Fibroblast of peridontal ligament (primary cell): ENCODE results near the gene XIRP2.
"Not testable (repeated sequence)": the region's sequence is repeated elsewhere in the genome, so short reads cannot be mapped to it uniquely, and the experiment has no call there.

Source experiments
- DNase-seq: peaks from one replicate; pipeline ENCODE4 v3.0.0-alpha.2; 2010; ENCODE audit errors: extremely low read depth

XIRP2 gene

DNA sequence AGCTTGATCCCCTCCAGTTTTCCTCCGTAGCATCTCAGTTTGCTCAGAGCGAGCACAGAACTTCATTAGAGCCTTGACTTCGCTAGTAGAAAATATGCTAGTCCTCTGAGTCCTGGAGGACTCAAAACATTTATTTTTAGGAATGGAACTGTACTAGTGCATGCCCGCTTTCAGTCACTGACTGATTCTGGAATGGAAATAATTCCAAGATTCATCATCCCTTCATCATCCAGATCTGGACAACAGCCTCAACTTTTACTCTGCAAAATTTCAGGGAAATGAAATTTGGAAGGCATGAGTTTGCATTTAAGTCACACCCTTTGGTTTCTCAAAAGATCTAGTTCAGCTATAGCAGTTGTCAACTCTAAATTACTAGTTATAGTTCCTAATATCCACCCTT, 304.6 kb downstream of the XIRP2 start:
- peak; percentile 86 for DNase-seq

DNA sequence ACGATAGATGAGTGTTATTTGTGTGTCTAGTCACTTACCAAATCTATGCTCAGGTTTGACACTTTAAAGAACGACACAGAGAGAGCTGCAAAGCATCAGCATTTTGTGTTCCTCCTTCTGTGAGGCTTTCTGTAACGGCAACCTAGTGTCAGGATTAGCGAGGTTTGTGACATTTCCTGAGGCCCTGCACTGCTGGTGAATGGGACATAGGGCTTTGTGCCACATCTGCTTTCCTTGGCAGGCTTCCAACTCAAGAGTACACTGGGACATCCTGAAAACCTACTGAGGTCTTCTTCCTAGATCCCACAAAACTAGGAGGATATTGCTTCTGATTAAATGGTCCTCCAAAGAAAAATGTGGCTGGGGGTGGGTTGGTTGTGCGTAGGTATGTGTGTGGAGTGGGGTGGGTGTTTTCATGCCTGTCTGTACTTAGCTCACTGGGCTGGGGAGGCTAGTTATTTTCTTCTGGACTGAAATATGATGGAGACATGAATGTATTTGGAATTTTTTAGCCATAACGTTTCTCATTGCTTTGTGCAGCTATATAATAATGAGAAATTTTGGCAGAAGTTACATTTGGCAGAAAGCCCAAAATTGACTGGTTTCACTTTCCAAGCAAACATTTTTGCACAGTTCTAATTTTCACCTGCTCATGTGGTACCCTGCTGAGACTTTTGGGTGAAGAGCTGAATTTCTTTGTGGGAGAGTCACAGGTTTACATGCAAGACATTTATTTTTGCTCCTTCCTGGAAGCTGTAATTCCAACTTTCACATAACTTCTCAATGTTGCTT, 308.4 kb downstream of the XIRP2 start:
- DNase-seq: peak; percentile 82

DNA sequence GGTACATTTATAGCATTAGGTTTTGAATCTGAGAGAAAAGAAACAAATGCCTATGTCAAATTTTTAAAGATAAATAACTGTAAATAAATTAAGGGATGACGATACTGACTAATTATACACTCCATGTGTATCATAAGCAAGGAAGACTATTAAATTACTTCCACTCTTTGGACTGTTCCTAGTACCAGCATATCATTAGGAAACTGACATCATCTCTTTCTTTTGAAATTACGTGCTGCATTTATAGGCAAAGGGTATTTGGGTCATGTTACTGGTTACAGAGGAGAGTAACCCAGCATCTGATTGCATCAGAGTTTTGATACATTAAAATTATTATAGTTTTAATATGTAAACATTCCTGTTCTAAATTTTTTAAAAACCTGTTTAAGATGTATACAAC, 309.7 kb downstream of the XIRP2 start:
- no peak for DNase-seq

DNA sequence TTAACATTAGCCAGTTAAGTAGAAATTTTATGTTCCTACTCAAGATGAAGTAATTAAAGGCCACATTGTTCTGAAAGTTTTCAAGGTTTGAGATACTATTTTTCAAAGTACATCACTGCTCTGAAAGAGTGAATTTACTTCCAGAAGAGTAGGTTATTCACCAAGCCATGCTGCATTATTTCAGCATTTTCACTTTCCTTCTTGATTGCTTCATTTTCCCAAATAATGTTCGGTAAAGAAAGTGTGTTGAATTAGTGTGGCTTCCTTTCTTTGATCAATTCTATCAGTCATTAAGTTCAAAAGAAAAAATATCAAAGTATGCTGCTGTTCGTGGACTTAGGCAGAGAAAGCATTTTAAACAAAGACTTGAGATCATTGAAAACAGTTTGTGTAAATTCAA, 310.3 kb downstream of the XIRP2 start:
- no peak for DNase-seq

DNA sequence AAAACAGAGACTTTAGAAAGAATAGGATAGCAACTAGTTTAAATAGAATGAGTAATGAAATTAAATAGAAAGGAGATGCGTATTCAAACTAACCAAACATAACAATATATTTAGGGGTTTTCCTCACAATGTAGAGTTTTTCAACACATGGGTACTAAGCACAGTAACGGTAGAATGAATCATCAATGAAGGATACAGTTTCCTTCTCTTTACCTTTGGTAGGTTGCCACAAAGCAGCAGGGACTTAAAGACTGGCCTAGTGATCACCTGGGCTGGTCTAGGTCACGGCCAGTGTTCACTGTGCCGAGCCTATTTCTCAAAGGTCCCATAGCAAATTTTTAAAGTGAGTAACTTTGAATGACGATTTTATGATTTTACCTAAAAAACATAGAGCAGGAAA, 311.7 kb downstream of the XIRP2 start:
- DNase-seq: no peak

DNA sequence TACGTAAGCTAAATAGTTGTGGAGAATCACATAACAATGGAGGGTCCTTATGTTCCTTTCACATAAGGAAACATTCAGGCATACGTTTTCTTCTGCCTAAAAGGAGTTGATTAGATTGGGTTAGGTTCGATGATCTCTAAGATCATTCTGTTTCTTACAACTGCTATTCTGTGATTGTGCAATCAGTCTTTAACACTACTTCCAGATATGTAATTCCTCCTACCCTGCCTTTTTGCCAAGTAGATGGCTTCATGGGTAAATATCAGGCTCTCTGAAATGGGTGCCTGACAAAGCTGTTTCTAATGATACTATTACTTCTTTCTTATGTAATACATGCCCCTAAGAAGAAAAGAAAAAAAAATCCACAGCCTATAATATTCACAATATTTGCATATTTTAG, 321.5 kb downstream of the XIRP2 start:
- DNase-seq: peak; percentile 79

DNA sequence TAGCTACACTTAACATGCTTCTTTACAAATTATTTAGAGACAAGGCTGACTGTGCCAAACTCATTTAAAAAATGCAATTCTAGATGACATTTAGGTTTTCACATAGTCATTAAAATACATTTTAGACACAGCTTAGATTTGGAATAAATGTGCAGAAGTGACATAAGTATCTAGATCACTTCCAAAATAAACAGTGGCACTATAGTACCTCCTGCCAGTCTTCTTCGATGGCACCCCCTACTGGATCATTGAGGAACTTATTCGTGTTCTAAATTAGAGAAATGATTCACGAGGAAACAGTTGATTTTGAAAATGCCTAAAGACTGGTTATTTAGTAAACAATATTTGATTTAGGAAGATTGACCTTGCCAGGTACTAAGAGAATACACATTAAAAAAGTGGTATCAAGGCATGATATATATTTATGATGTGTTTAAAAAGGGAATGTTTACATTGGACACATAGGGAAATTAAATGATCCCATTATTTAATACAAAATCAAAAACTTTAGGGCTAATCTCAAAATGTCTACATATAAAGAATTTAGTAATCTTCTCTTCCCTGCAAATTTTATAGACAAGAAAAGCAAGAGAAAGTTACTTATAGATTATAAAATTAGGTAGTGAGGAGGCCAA, 323.9 kb downstream of the XIRP2 start:
- peak; percentile 80 for DNase-seq

DNA sequence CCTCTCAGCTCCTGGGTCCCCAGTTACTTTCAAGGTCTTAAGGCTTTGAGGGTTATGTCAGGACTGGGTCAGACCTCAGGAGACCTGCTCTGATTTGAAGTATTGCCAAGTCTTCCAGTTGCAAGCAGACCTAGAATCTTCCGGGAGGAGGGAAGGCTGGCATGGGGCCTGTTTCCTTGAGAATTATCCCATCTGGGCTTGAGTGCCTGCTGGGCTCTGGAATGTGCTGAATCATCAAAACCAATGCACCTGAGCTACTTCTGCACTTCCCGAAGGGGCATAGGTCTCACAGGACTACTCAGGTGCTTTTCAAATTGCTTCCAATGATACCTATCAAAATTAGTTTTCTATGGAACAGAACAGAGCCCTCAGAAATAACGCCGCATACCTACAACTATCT, 327.3 kb downstream of the XIRP2 start:
- no peak for DNase-seq

DNA sequence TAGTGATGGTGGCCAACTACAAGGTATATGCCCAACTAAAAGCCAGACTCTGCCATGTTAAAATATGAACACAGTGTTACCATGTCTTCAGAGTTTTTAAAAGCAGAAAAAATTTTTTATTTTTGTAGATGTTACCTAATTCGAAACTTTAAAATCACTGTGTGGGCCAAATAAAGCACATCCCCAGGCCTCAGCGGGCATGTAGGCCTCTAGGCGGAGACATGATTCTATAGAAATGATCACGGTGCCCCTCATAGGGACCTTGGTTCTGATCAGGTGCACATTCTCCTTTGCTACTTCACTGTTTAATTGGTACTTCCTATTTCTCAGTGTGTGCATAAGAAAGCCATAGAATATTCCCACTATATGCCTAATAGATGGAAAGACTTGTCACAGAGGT, 349.2 kb downstream of the XIRP2 start:
- DNase-seq: no peak

DNA sequence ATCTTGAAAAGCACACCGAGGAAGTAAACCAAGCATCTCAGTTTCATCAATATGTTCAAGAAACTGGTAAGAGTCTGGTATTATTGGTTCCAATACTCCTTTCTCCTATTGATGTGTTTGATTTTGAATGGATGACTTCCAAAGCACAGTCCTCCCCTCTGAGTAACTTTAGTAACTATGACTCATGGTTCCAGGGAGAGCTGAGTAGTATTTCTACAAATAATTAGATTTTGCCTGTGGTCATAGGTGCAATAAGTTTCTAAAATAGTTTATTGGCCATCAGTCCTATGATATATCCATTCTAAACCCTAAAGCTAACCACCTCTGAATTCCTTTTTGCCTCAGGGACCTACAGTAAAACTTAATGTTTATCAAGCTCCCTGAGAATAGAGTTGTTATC, 352.4 kb downstream of the XIRP2 start:
- DNase-seq: peak; percentile 5

DNA sequence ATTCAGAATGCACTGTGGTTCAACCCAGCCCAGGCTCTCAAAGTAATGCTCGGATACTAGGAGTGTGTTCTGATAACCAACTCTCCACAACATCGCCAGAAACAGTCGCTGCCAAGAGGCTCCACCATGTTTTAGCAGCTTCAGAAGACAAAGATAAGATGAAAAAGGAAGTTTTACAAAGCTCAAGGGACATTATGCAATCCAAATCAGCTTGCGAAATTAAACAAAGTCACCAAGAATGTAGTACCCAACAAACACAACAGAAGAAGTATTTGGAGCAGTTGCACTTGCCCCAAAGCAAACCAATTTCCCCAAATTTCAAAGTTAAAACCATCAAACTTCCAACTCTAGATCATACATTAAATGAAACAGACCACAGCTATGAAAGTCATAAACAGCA, 360.9 kb downstream of the XIRP2 start:
- no peak for DNase-seq

DNA sequence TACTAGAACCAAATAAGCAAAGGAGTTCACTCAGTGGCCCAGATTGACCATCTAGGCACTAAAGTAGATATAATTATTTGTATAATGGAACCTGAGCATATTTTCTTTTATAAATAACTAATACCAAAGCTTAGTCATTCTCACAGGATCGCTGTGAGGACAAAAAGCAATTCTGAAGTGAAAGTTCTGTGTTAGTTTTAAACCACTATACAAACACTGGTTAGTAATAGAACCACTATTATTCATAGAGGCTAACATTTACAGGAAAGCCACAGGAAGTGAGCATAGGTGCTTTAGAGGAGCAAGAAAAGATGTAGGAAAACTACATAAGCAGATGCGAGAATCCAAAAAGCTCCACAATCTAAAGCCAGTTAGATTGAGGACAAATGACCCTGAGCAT, 364.7 kb downstream of the XIRP2 start:
- no peak for DNase-seq

DNA sequence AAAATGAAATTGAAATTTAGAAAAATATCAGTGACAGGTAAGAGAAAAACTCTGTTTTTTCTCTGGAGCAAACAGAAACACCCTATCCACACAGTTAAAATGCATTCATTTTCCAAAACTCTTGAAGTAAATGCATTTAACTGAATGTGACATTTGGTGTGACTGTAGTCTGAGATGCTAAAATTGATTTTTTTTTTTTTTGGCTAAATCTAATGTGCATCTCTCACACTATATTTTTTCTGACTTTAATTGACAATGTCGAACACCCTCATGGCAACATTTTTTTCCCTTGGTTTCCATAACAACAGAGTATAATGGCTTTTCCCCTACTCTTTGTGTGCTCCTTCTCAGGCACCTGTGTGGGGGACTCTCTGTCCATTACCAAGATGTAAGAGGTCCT, 366.4 kb downstream of the XIRP2 start:
- DNase-seq: no peak

DNA sequence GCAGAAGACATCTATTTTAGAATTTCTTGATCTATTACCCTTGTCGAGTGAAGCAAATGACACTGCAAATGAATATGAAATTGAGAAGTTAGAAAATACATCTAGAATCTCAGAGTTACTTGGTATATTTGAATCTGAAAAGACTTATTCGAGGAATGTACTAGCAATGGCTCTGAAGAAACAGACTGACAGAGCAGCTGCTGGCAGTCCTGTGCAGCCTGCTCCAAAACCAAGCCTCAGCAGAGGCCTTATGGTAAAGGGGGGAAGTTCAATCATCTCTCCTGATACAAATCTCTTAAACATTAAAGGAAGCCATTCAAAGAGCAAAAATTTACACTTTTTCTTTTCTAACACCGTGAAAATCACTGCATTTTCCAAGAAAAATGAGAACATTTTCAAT, 370.4 kb downstream of the XIRP2 start:
- no peak for DNase-seq

DNA sequence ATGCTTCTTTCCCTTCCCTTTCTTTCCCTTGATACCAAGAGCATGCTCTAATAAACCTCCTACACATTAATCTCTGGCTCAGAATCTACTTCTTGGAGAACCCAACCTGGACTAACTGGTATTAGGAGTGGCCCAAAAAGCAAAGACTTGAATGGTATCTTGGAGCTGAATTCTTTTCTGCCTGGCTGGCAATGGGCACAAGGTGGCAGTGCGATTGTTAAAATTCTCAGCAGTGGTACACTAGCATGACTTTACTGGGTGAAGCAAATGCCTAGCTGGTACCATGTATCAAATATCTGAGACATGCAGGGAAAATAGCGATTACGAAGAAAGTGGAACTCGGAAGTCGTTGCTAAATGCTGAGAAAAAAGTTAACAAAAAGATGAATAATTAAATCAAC, 376.1 kb downstream of the XIRP2 start:
- DNase-seq: peak; percentile 24

DNA sequence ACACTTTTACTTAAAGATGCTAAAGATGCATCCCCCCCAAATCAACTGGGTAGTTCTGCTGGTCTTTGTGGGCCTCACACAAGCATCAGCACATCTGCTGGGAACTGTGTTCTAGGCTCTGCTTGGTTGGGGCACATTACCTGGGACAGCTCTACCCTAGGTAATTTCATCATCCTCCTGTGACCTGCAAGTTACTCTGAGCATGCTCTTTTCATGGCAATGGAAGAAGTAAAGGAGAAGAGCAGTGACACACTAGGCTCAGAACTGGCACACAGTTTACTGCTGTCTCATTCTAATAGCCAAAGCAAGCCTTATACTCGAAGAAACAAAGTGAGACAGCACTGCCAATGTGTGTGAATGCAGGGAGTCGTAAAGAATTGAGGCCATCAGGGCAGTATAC, 376.7 kb downstream of the XIRP2 start:
- no peak for DNase-seq

DNA sequence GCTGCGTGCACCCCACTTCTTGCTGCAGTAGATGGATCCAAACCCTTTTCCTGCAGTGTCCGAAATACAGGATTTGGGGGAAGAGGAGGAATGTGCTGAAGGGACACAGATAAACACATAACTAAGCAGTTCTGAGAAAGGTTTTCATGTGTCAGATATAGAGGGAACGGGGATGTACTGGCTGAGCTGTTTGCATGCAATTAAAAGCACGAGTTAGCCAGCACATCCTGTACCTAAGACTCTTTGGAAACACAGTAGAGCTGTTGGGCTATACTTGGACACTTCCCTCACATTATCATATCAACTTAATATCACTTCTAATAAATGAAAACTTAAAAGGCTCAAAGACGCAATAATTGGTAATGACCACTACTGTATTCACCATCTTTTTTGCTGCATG, 377.4 kb downstream of the XIRP2 start:
- DNase-seq: no peak

DNA sequence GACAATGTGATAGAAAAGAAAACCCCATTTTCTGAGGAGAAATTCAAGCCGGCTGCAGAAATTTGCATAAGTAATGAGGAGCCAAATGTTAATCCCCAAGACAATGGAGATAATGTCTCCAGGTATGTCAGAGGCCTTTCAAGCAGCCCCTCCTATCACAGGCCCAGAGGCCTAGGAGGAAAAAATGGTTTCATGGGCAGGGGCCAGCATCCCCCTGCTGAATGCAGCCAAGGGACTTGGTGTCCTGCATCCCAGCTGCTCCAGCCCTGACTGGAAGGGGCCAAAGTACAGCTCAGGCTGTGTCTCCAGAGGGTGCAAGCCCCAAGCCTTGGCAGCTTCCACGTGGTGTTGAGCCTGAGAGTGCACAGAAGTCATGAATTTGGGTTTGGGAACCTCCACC, 380.0 kb downstream of the XIRP2 start:
- not testable (repeated sequence) for DNase-seq

DNA sequence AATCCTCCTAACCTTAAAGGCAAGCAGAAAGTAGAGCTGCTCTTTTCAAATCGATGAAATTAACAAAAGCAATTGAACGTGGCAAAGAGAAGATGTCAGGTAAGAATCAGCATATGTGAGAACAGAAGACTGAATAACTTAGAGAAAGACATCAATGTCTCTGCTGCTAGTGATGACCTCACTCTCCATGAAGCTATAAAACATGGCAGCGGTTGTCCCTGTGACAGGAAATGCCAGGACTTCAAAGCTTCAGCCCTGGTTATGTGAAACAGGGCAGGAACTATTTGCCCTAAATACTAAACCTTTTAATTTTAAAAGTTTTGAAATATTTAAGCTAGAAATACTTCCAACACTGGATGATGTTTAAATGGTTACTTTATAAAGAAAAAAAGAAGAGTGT, 383.7 kb downstream of the XIRP2 start:
- no peak for DNase-seq

DNA sequence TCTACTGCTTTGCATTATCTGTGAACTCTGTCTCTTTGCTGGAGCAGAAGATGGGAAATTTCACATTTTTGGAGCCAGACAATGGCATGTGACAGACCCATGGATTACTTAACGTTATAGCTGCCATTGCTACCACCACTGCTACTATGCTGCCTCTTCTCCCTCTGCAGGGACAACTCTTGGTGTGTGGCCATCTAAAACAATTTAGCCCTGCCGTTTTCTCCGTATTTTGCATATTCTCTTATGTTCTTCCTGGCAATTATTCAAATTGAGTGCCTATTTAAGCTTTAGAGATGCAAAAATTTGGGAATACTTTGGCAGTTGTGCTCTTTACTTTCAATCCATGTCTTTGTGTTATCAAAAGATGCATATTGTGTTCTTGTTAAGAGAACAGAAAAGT, 386.8 kb downstream of the XIRP2 start:
- no peak for DNase-seq

DNA sequence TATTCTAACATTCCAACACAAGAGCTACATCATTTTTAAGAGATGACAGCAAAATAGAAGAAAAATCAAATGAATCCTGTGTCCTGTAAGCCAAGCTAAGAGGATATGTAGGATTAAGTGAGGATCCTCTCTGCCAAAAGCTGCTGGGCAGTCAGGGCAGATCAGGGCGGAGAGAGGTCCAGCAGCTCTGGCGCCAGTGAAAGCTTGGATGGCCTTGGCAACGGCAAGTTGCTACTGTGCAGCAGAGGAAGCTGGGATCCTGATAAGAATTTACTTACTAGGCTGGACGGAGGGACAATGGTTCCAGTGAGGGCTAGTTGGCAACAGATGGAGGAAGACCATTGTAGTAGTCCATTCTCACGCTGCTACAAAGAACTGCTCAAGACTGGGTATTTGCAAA, 391.5 kb downstream of the XIRP2 start:
- no peak for DNase-seq

DNA sequence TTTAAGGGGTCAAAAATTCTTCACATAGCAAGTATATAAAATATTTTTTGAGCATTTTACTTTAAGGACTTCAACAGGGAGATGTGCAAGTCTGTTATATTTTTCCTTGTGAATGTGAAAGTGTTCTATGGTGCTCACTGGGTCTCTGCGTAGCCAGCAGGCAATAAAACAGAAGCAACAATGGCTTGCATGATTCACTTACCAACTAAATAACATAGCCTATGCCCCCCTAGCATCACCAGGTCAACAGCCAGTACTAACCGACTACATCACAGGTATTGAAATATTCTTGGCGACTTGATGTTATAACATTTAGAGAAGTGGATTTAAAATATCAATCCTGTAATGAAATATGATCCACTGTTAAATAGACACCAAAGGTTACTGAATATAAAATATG, 398.9 kb downstream of the XIRP2 start:
- no peak for DNase-seq

DNA sequence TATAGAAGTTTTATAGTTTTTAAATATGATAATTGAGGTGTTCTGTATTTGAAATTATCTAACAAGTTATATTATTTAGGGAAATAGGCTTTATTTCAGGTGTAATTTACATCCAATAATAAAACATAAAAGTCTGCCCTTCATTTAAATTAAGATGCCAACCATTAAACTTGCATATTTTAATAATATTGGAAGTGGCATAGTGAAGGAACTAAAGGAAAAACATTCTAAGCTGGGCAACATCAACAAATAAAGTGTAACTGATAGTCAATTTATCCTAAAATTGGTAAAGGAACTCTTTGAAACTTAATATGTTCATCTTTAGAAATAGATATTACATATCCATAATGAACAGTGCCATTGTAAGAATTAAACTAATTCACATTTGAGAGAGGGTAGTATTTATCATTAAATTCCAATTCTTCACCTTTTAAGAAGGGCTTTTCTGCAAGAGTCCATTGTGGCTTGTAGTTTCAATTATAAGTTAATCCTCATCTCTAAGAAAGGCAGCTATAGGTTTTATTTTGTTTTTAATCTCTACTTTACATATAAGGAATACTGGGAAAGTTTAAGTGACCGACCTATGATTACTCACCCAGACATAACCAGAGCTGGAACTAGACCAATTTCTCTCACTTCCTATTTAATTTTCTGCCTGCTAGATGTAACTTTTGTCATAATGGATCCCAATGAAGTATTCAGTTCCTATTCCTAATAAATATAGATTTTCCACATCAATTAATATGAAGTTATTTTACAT, 401.6 kb downstream of the XIRP2 start:
- no peak for DNase-seq
